Type B pancreatic cell (in vitro differentiated cells): ENCODE results near the gene LIPA. TPM values are rescaled to one million over a fixed set of nuclear protein-coding genes. Genes with fewer than 3 reads are reported as not detected.
A peak's percentile ranks its signal among the peaks of the same experiment; 100 is the strongest.

ENCODE experiments used
- DNase-seq: peaks from one replicate; pipeline ENCODE4 v3.0.0; 2021; ENCODE audit warnings: mixed read lengths; ENCODE audit not compliant: unreplicated experiment; ENCODE audit errors: extremely low spot score
- H3K27ac Mint-ChIP-seq: 2 replicates; pipeline ENCODE4 v1.8.0; 2021; ENCODE audit warnings: mild to moderate bottlenecking, mixed read lengths
- H3K27me3 Mint-ChIP-seq: 2 replicates; pipeline ENCODE4 v1.8.0; 2021; ENCODE audit warnings: mixed read lengths
- H3K36me3 Mint-ChIP-seq: 2 replicates; pipeline ENCODE4 v1.8.0; 2021; ENCODE audit warnings: mixed read lengths
- H3K4me1 Mint-ChIP-seq: one replicate; pipeline ENCODE4 v1.8.0; 2021; ENCODE audit warnings: mixed read lengths; ENCODE audit not compliant: unreplicated experiment
- H3K4me3 Mint-ChIP-seq: 2 replicates; pipeline ENCODE4 v1.8.0; 2021; ENCODE audit warnings: mild to moderate bottlenecking, mixed read lengths
- H3K9me3 Mint-ChIP-seq: 2 replicates; pipeline ENCODE4 v1.8.0; 2021; ENCODE audit warnings: mixed read lengths
- long read RNA-seq: library from polyadenylated mRNA; unstranded; transcript quantifications from one replicate; pipeline ENCODE4 v2.0.0, GENCODE V29; 2020
- total RNA-seq: library from RNA; stranded (reverse); gene quantifications from 2 replicates; pipeline ENCODE4 v1.2.1, GENCODE V29; 2021; ENCODE audit warnings: low replicate concordance
- TF ChIP-seq, protein P1 (sequence below): fragments of 200-600 bp; sonication (generic); conservative IDR thresholded peaks from 2 replicates; pipeline ENCODE4 v1.5.0; 2021; ENCODE audit warnings: antibody characterized with exemption, mild to moderate bottlenecking

LIPA gene
- 26.9 and 46.4 TPM in 2 replicates for total RNA-seq
- long read RNA-seq, transcript LIPA-202 (10 exons, 2,782 nt) = major isoform, 190 of 219 reads
- long read RNA-seq, partial matches to known transcripts = 9 of 219 reads
- long read RNA-seq, other reads (novel, unspliced or antisense) = 20 of 219 reads

DNA sequence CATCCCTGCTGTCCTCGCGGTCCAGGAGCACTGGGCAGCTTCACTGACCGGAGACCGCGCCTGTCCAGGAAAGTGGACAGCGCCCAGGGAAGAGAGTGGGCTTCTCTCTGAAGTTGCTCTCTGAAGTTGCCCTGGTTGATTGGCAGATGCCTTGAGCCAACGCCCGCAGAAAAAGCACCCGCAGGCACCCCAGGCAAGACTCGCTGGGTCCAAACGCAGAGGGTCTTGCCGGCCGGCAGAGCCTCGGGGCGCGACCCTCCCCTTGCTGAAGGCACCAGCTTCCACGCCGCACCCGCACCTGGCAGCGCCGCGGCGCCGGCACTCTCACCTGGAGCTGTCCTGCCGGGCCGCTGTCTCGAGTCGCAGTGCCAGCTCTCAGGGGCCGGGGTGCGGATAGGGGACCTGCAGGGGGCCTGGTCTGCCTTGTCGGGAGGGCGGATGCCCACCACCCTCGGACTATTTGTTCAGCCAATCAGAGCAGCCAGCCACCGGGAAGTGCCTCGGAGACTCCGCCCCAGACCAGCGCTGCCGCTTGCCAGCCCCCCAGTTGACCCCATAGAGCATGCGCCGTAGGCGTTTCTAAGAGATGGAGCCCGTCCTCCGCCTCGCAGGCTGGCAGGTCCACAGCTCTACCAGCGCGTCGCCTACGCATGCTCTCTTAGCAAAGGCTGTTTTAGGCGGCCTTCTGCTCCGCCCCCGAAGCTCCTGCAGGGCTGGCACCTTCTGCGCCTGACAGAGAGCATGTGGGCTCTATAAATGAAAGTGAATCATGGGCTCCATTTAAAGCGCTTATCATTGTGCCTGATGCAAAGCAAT lies at the start of gene LIPA:
Gene LIPA, minus strand, starts transcription at position 367 of the 816 bp plus-strand sequence. CDS start 4,127 bp downstream, outside the sequence.
- DNase-seq = peak; percentile 91
- TF ChIP-seq, protein P1, sequence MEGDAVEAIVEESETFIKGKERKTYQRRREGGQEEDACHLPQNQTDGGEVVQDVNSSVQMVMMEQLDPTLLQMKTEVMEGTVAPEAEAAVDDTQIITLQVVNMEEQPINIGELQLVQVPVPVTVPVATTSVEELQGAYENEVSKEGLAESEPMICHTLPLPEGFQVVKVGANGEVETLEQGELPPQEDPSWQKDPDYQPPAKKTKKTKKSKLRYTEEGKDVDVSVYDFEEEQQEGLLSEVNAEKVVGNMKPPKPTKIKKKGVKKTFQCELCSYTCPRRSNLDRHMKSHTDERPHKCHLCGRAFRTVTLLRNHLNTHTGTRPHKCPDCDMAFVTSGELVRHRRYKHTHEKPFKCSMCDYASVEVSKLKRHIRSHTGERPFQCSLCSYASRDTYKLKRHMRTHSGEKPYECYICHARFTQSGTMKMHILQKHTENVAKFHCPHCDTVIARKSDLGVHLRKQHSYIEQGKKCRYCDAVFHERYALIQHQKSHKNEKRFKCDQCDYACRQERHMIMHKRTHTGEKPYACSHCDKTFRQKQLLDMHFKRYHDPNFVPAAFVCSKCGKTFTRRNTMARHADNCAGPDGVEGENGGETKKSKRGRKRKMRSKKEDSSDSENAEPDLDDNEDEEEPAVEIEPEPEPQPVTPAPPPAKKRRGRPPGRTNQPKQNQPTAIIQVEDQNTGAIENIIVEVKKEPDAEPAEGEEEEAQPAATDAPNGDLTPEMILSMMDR = no peak
- H3K36me3 Mint-ChIP-seq = no peaks in the 10 kb centered on the region
- no peaks in the 10 kb centered on the region for H3K27me3 Mint-ChIP-seq
- peak within 1 kb of the TSS; percentile 87 for H3K4me3 Mint-ChIP-seq
- peaks cover 5% of the 10 kb centered on the region for H3K4me1 Mint-ChIP-seq
- H3K27ac Mint-ChIP-seq = peak within 1 kb of the TSS; percentile 3
- H3K9me3 Mint-ChIP-seq = peaks cover 5% of the 10 kb centered on the region

DNA sequence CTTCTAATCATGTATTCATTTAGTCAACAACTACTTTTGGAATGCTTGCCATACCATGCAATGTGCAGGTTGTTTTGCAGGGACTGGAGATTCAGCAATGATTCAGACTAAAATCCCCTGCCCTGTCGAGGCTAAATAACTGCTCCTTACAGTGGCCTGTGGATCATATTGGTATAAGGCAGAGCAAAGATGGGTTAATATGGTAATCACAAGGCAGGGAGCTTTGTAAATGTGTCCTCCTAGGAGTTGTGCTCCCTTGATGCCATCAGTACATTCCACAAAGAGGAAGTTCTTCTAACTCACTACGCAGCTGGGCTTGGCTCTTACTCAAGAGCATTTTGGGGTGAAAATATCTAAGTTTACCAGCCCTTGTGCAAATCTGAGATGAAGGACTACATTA lies 49.7 kb upstream of the LIPA start:
- TF ChIP-seq, protein P1 = no peak
- peak overlapping the region; percentile 75 for H3K27ac Mint-ChIP-seq
- H3K4me3 Mint-ChIP-seq = no peak overlapping the region
- H3K4me1 Mint-ChIP-seq = peaks cover 10% of the 10 kb centered on the region
- H3K27me3 Mint-ChIP-seq = no peaks in the 10 kb centered on the region
- DNase-seq = no peak
- H3K9me3 Mint-ChIP-seq = peaks cover 13% of the 10 kb centered on the region
- H3K36me3 Mint-ChIP-seq = peaks cover 3% of the 10 kb centered on the region

DNA sequence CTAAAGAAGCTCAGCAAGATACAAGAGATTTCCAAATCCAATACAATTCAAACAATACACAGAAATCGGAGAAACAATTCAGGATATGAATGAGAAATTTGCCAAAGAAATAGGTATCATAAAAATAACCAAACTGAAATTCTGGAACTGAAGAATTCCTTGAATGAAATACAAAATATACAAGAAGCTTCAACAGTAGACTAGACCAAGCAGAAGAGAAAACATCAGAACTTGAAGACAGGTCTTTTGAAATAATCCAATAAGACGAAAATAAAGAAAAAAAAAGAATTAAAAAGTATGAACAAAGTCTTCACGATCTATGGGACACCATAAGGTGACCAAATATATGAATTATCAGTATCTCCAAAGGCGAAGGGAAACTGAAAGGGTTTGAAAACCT lies 47.5 kb upstream of the LIPA start:
- H3K36me3 Mint-ChIP-seq = peaks cover 3% of the 10 kb centered on the region
- H3K9me3 Mint-ChIP-seq = peaks cover 13% of the 10 kb centered on the region
- H3K4me1 Mint-ChIP-seq = peaks cover 10% of the 10 kb centered on the region
- H3K27me3 Mint-ChIP-seq = no peaks in the 10 kb centered on the region
- no peak overlapping the region for H3K4me3 Mint-ChIP-seq
- no peak for DNase-seq
- H3K27ac Mint-ChIP-seq = no peak overlapping the region
- TF ChIP-seq, protein P1 = no peak

DNA sequence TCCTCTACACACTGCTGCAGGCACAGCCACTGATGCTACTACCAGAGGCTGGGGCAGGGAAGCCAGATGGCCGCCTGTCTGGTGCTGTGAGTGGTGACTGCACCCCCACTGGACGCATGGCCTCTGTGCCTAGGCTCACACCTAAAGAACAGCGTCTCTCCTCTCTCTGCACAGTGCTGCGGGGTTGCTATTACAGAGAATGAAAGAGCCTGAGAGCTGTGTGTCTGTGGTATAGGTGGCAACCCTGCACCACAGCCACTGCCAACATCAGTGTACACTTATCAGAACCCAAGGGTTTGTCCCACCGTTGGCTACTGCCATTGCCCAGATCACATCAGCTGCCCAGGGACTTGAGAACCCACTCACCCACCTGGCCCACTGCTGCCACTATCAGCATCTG lies 46.2 kb upstream of the LIPA start:
- Mint-ChIP-seq H3K9me3 (peaks cover 13% of the 10 kb centered on the region), H3K27me3 (no peaks in the 10 kb centered on the region), H3K27ac (no peak overlapping the region), H3K4me1 (peaks cover 10% of the 10 kb centered on the region), H3K4me3 (no peak overlapping the region), H3K36me3 (peaks cover 3% of the 10 kb centered on the region)
- DNase-seq = no peak
- TF ChIP-seq, protein P1 = no peak

DNA sequence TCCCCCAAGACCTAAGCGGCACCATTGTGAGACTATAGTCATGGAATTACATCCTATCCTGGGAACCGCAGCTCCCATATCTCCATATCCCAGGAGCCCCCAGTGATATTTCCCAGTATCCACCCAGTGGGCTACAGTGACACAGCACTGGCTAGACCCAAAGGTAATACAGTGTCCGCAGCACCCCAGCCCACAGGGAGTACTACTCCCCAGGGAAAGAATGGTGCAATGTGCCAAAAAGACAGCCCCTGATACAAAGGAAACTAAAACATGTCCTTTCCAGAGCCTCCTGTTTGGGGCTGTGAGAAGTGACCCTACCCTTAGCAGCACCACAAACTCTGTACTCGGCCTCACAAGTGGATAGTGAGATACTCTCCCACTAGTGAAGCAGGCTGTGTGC lies 45.8 kb upstream of the LIPA start:
- Mint-ChIP-seq H3K4me3 (no peak overlapping the region), H3K9me3 (peaks cover 13% of the 10 kb centered on the region), H3K27ac (no peak overlapping the region), H3K36me3 (peaks cover 3% of the 10 kb centered on the region), H3K4me1 (peaks cover 10% of the 10 kb centered on the region), H3K27me3 (no peaks in the 10 kb centered on the region)
- TF ChIP-seq, protein P1 = no peak
- DNase-seq = no peak
